SU-DHL-6 (cell line): Measurements from ENCODE around the gene TPP1.
A peak's percentile ranks its signal among the peaks of the same experiment; 100 is the strongest.

ENCODE experiments used
- H2AFZ ChIP-seq: fragments of 200-600 bp; sonication (generic); 2 replicates; pipeline ENCODE4 v1.6.1; 2014; ENCODE audit warnings: low read depth, mild to moderate bottlenecking, moderate library complexity, mixed read lengths, antibody characterized with exemption, low read length; ENCODE audit not compliant: severe bottlenecking
- H3F3A ChIP-seq: fragments of 200-600 bp; shearing (Covaris generic); 2 replicates; pipeline ENCODE4 v1.6.0; 2016; ENCODE audit warnings: antibody characterized with exemption, mild to moderate bottlenecking; ENCODE audit not compliant: insufficient read depth
- H3K27ac ChIP-seq: fragments of 200-600 bp; sonication (generic); 2 replicates; pipeline ENCODE4 v1.5.1; 2016; ENCODE audit warnings: low read depth, mild to moderate bottlenecking, low read length, moderate library complexity, mixed read lengths
- H3K27me3 ChIP-seq: fragments of 200-600 bp; sonication (generic), shearing (Covaris generic); 2 replicates; pipeline ENCODE4 v1.6.0; 2014; ENCODE audit warnings: mild to moderate bottlenecking, low read length
- H3K36me3 ChIP-seq: fragments of 200-600 bp; sonication (generic); 2 replicates; pipeline ENCODE4 v1.6.1; 2014; ENCODE audit warnings: mild to moderate bottlenecking, low read length, mixed read lengths
- H3K4me2 ChIP-seq: fragments of 300-600, 200-600 bp; shearing (Covaris generic), sonication (generic); 2 replicates; pipeline ENCODE4 v1.6.0; 2014; ENCODE audit warnings: low read length, low read depth, mild to moderate bottlenecking; ENCODE audit not compliant: poor library complexity, severe bottlenecking
- H3K4me3 ChIP-seq: fragments of 200-600 bp; sonication (generic); 2 replicates; pipeline ENCODE4 v1.5.1; 2014; ENCODE audit warnings: antibody characterized with exemption, low read length, mild to moderate bottlenecking, mixed read lengths; ENCODE audit not compliant: insufficient read depth, poor library complexity, severe bottlenecking
- H3K79me2 ChIP-seq: fragments of 200-600 bp; sonication (generic); 2 replicates; pipeline ENCODE4 v1.6.1; 2014; ENCODE audit warnings: mild to moderate bottlenecking, low read length, moderate library complexity; ENCODE audit not compliant: insufficient read depth
- H3K9ac ChIP-seq: fragments of 200-600 bp; sonication (generic); 2 replicates; pipeline ENCODE4 v1.7.0; 2014; ENCODE audit warnings: mild to moderate bottlenecking, low read length
- H3K9me2 ChIP-seq: fragments of 200-600 bp; sonication (generic); replicated peaks from 2 replicates; pipeline ENCODE4 v1.6.1; 2014; ENCODE audit warnings: low read length; ENCODE audit not compliant: insufficient read depth
- H3K9me3 ChIP-seq: fragments of 200-600 bp; sonication (generic); 2 replicates; pipeline ENCODE4 v1.6.1; 2014; ENCODE audit warnings: low read length, mixed read lengths; ENCODE audit not compliant: insufficient read depth
- H4K20me1 ChIP-seq: fragments of 200-600 bp; sonication (generic); 2 replicates; pipeline ENCODE4 v1.6.1; 2014; ENCODE audit warnings: low read depth, mild to moderate bottlenecking, antibody characterized with exemption, low read length, moderate library complexity, mixed read lengths
- CTCF ChIP-seq: fragments of 200-600 bp; sonication (generic); IDR thresholded peaks from one replicate; pipeline ENCODE4 v1.5.1; 2017; ENCODE audit warnings: antibody characterized with exemption, mild to moderate bottlenecking, low read length, moderate library complexity; ENCODE audit not compliant: insufficient read depth, poor library complexity, severe bottlenecking
- EZH2phosphoT487 ChIP-seq: fragments of 200-600 bp; sonication (generic), shearing (Covaris generic); conservative IDR thresholded peaks from 2 replicates; pipeline ENCODE4 v1.6.1; 2018; ENCODE audit warnings: mild to moderate bottlenecking, antibody characterized with exemption, low read length, moderate library complexity, mixed read lengths

The TPP1 gene

GRCh38 chr11:6618117-6619003 is 862 bp downstream of the TPP1 start:
- Histone ChIP-seq H3K27ac (no peak overlapping the region), H4K20me1 (no peaks in the 10 kb centered on the region), H2AFZ (peak overlapping the region; percentile 65), H3K79me2 (peaks cover 9% of the 10 kb centered on the region; the same call in 1 of the 2 replicates), H3K9ac (peak overlapping the region; percentile 74), H3K9me3 (no peaks in the 10 kb centered on the region), H3K27me3 (no peaks in the 10 kb centered on the region), H3K36me3 (no peaks in the 10 kb centered on the region), H3K4me2 (peak overlapping the region; percentile 84), H3F3A (peaks cover 3% of the 10 kb centered on the region), H3K9me2 (no peaks in the 10 kb centered on the region), H3K4me3 (peak overlapping the region; percentile 77)
- TF ChIP-seq EZH2phosphoT487 (no peak), CTCF (no peak)

- TF ChIP-seq EZH2phosphoT487 (no peak), CTCF (no peak)
- Histone ChIP-seq H4K20me1 (no peaks in the 10 kb centered on the region), H3K27me3 (no peaks in the 10 kb centered on the region), H3F3A (peaks cover 11% of the 10 kb centered on the region), H3K9ac (no peak overlapping the region), H3K9me3 (no peaks in the 10 kb centered on the region), H3K4me3 (no peak overlapping the region), H3K27ac (no peak overlapping the region), H3K9me2 (no peaks in the 10 kb centered on the region), H2AFZ (no peak overlapping the region), H3K4me2 (peak overlapping the region; percentile 84), H3K36me3 (no peaks in the 10 kb centered on the region), H3K79me2 (peaks cover 9% of the 10 kb centered on the region; the same call in 1 of the 2 replicates)
Measured at GRCh38 chr11:6617315-6617781, 1.9 kb downstream of the TPP1 start.

GRCh38 chr11:6616596-6617250 is 2.5 kb downstream of the TPP1 start:
- Histone ChIP-seq H3K36me3 (no peaks in the 10 kb centered on the region), H3K79me2 (peaks cover 11% of the 10 kb centered on the region; the same call in 1 of the 2 replicates), H3K27ac (no peak overlapping the region), H2AFZ (no peak overlapping the region), H4K20me1 (no peaks in the 10 kb centered on the region), H3K4me2 (no peak overlapping the region), H3K9me2 (no peaks in the 10 kb centered on the region), H3K4me3 (no peak overlapping the region), H3F3A (peaks cover 11% of the 10 kb centered on the region), H3K9me3 (no peaks in the 10 kb centered on the region), H3K9ac (no peak overlapping the region), H3K27me3 (no peaks in the 10 kb centered on the region)
- no peak for TF ChIP-seq CTCF
- TF ChIP-seq EZH2phosphoT487, result no peak
